ENCODE data around the gene PCDHGB5. TPM values are rescaled to one million over a fixed set of nuclear protein-coding genes. Genes with fewer than 3 reads are reported as not detected.
A peak's percentile ranks its signal among the peaks of the same experiment; 100 is the strongest.
"Not testable (repeated sequence)": the region's sequence is repeated elsewhere in the genome, so short reads cannot be mapped to it uniquely, and the experiment has no call there.

PCDHGB5 gene
- total RNA-seq, 6 donors from 2014 or later: 6.2 to 11.8 (median 8.3) TPM

GRCh38 chr5:141388661-141389060 lies 9.1 kb upstream of the PCDHGB5 start:
- no peak for ATAC-seq (ENCODE audit: low FRiP score in 2 of 2)
- DNase-seq: no peak
- Histone ChIP-seq H3K9me3 (peaks cover 43 to 89% (median 78%) of the 10 kb centered on the region in 4 donors), H3K36me3 (no peaks in the 10 kb centered on the region), H3K27ac (no peak overlapping the region), H3K4me1 (no peaks in the 10 kb centered on the region), H3K4me3 (no peak overlapping the region), H3K27me3 (no peaks in the 10 kb centered on the region)
- WGBS, 2 donors: 44 to 50% methylated on average over 10 of the region's 10 CpGs
- TF ChIP-seq CTCF (IDR thresholded peaks at IDR 0.05) (no peak), POLR2A (IDR thresholded peaks at IDR 0.05) (no peak), EP300 (IDR thresholded peaks at IDR 0.05) (no peak), POLR2AphosphoS5 (IDR thresholded peaks at IDR 0.05) (no peak)

GRCh38 chr5:141389153-141390042 lies 8.3 kb upstream of the PCDHGB5 start:
- H3K27me3 ChIP-seq: no peaks in the 10 kb centered on the region
- no peaks in the 10 kb centered on the region for H3K36me3 ChIP-seq
- WGBS, 2 donors: 47% methylated on average over 24 to 69 of the region's 77 CpGs

GRCh38 chr5:141392429-141393198 lies 5.1 kb upstream of the PCDHGB5 start, which contains the start of gene PCDHGA8:
Gene PCDHGA8 (plus strand): TSS chr5:141392633. CDS start chr5:141392814, 181 bp downstream.
- 30 to 39% methylated on average over 27 to 37 of the region's 38 CpGs for WGBS, 2 donors
- TF ChIP-seq CTCF (IDR thresholded peaks at IDR 0.05) (no peak), POLR2A (IDR thresholded peaks at IDR 0.05) (no peak), POLR2AphosphoS5 (IDR thresholded peaks at IDR 0.05) (no peak), EP300 (IDR thresholded peaks at IDR 0.05) (no peak)
- H3K4me3 ChIP-seq: no peak within 1 kb of the TSS
- H3K9me3 ChIP-seq: peaks cover 31 to 87% (median 77%) of the 10 kb centered on the region in 4 donors
- no peaks in the 10 kb centered on the region for H3K27me3 ChIP-seq
- no peak within 1 kb of the TSS for H3K27ac ChIP-seq
- ATAC-seq (ENCODE audit: low FRiP score in 2 of 2) (no peak), DNase-seq (no peak)
- H3K36me3 ChIP-seq: no peaks in the 10 kb centered on the region
- no peaks in the 10 kb centered on the region for H3K4me1 ChIP-seq

More at GRCh38 chr5:141389153-141390042, 8.3 kb upstream of the PCDHGB5 start:
- TF ChIP-seq POLR2A (IDR thresholded peaks at IDR 0.05): no peak
- TF ChIP-seq POLR2AphosphoS5 (IDR thresholded peaks at IDR 0.05): no peak
- TF ChIP-seq EP300 (IDR thresholded peaks at IDR 0.05): no peak
- no peak for DNase-seq
- Histone ChIP-seq H3K27ac (no peak overlapping the region), H3K9me3 (peaks cover 43 to 89% (median 79%) of the 10 kb centered on the region in 4 donors), H3K4me3 (no peak overlapping the region), H3K4me1 (no peaks in the 10 kb centered on the region)
- ATAC-seq (ENCODE audit: low FRiP score in 2 of 2): peak in 1 of 2 donors; percentile 54

- H3K4me1 ChIP-seq: no peaks in the 10 kb centered on the region
- no peak overlapping the region for H3K27ac ChIP-seq
- no peaks in the 10 kb centered on the region for H3K36me3 ChIP-seq
- DNase-seq (no peak), ATAC-seq (ENCODE audit: low FRiP score in 2 of 2) (no peak)
- no peaks in the 10 kb centered on the region for H3K27me3 ChIP-seq
- H3K9me3 ChIP-seq: peaks cover 30 to 88% (median 78%) of the 10 kb centered on the region in 4 donors
- TF ChIP-seq POLR2A (IDR thresholded peaks at IDR 0.05) (no peak), EP300 (IDR thresholded peaks at IDR 0.05) (no peak), CTCF (IDR thresholded peaks at IDR 0.05) (no peak), POLR2AphosphoS5 (IDR thresholded peaks at IDR 0.05) (no peak)
- WGBS, 2 donors: 35 to 44% methylated on average over 16 to 19 of the region's 21 CpGs
- H3K4me3 ChIP-seq: no peak overlapping the region
Observed at GRCh38 chr5:141393267-141393666, 4.5 kb upstream of the PCDHGB5 start.

GRCh38 chr5:141394401-141395187 lies 3.2 kb upstream of the PCDHGB5 start:
- 35 to 36% methylated on average over 17 to 32 of the region's 53 CpGs for WGBS, 2 donors
- peak in 1 of 2 donors; percentile 68 for DNase-seq
- not testable (repeated sequence) for H3K4me3 ChIP-seq; ATAC-seq (ENCODE audit: low FRiP score in 2 of 2); H3K27me3 ChIP-seq; H3K27ac ChIP-seq; H3K36me3 ChIP-seq; H3K4me1 ChIP-seq
- peaks cover 28 to 87% (median 78%) of the 10 kb centered on the region in 4 donors for H3K9me3 ChIP-seq

Data from upper lobe of left lung (tissue), 6 donors.